Adrenal gland (tissue), 12 donors: ENCODE results near the gene ZIC4. TPM values are rescaled to one million over a fixed set of nuclear protein-coding genes. Genes with fewer than 3 reads are reported as not detected.

ENCODE experiments used
- DNase-seq, 7 donors: peaks; one replicate each; pipeline ENCODE4 v3.0.0-alpha.2; 2019 to 2020
- H3K27ac ChIP-seq, 5 donors: fragments of 200-600 bp; sonication (generic) in 4 of 5; 1 replicate in 3 of 5; 2 replicates in 2 of 5; pipeline versions ENCODE4 v1.5.1 to v1.8.0; 2016 to 2020; ENCODE audit warnings: mild to moderate bottlenecking in 1 of 5
- H3K27me3 ChIP-seq: fragments of 200-600 bp; 2 replicates; pipeline ENCODE4 v1.8.0; 2021
- H3K36me3 ChIP-seq, 2 donors: fragments of 200-600 bp; replicated peaks in 1 of 2; 1 replicate in 1 of 2; 2 replicates in 1 of 2; pipeline versions ENCODE4 v1.5.1 to v1.8.0; 2018 to 2022
- H3K4me1 ChIP-seq, 2 donors: fragments of 200-600 bp; replicated peaks in 1 of 2; 1 replicate in 1 of 2; 2 replicates in 1 of 2; pipeline versions ENCODE4 v1.5.1 to v1.8.0; 2018 to 2021
- H3K4me3 ChIP-seq, 4 donors: fragments of 200-600 bp; sonication (generic) in 3 of 4; one replicate each; pipeline ENCODE4 v1.5.1; 2016 to 2018
- H3K9me3 ChIP-seq, 3 donors: fragments of 200-600 bp; sonication (generic) in 1 of 3; replicated peaks in 1 of 3; 1 replicate in 2 of 3; 2 replicates in 1 of 3; pipeline versions ENCODE4 v1.5.1 to v1.8.0; 2016 to 2021
- CTCF ChIP-seq, 6 experiments: fragments of 450-650 bp in 4 of 6; fragments of 200-600 bp in 2 of 6; sonication (generic) in 1 of 6; IDR thresholded peaks; 1 replicate in 5 of 6; 2 replicates in 1 of 6; pipeline versions ENCODE4 v1.5.1 to v1.8.0; 2016 to 2021; ENCODE audit warnings: antibody characterized with exemption in 6 of 6, mild to moderate bottlenecking in 2 of 6, moderate library complexity in 1 of 6
- POLR2A ChIP-seq, 2 donors: fragments of 450-650 bp; IDR thresholded peaks; one replicate each; pipeline ENCODE4 v1.6.1; 2017; ENCODE audit warnings: antibody characterized with exemption in 2 of 2, mild to moderate bottlenecking in 2 of 2, moderate library complexity in 1 of 2
- WGBS, 4 donors: extraction: QIAGEN DNeasy Blood & Tissue Kit in 2 of 4; methylation state at CpG; one replicate each; pipeline versions ENCODE4 v1.1.5 to v1.1.7; 2013 to 2017; 5-methylcytosine and 5-hydroxymethylcytosine counted together
- intact Hi-C, 2 donors: fragments of 100-400 bp; cut with DNase I; formaldehyde crosslinking; loops; one replicate each; pipeline versions ENCODE4 v1.14.1 to v1.15.0; 2022 to 2023
- polyA plus RNA-seq, 3 donors: library from polyadenylated mRNA; stranded (reverse); fragments of 200-250 nt in 2 of 3; fragments of 350-450 nt in 1 of 3; fragmentation: Illumina TruSeq in 1 of 3; extraction: RNeasy Lipid Tissue Mini Kit (QIAGEN cat#74804) in 1 of 3; gene quantifications; one replicate each; pipeline ENCODE4 v1.2.3, GENCODE V29; 2013 to 2014
- total RNA-seq, 9 donors: library from RNA; depleted of rRNA in 4 of 9; stranded (reverse); fragments of >200 nt in 4 of 9; fragments of 120-200 nt in 1 of 9; fragmentation: NEBNext Ultra II Directional in 1 of 9; extraction: Animal tissue kit (Norgen Biotek cat#: 25700) in 1 of 9; gene quantifications; one replicate each; pipeline versions ENCODE4 v1.1.0 to v1.2.4, GENCODE V29; 2013 to 2023
- donor health status: healthy with polysubstance abuse.
- donor health status: Bipolar disorder and iron deficiency.
- donor health status: DM: yes; HTN: yes; CAD: no.
- donor health status: DM: no; HTN: no; CAD: no.
- donor health status: DM: no; HTN: no; CAD: no.
- donor health status: DM: yes; HTN: yes; CAD: no.

Gene ZIC4
- total and polyA plus RNA-seq, 12 donors: 0.07 TPM; not detected in 11

- Histone ChIP-seq H3K9me3 (no peaks in the 10 kb centered on the region), H3K36me3 (no peaks in the 10 kb centered on the region), H3K4me1 (no peaks in the 10 kb centered on the region), H3K4me3 (no peak overlapping the region), H3K27ac (no peak overlapping the region), H3K27me3 (peaks cover 82% of the 10 kb centered on the region)
- WGBS, 4 donors: 22 to 37% (median 27%) methylated on average over 1 of the region's 1 CpG
- DNase-seq: no peak
- TF ChIP-seq POLR2A (IDR thresholded peaks at IDR 0.05): no peak
- TF ChIP-seq CTCF (IDR thresholded peaks at IDR 0.05): no peak
- intact Hi-C loops: no loop called here
These were observed 19.1 kb upstream of the ZIC4 start for GRCh38 chr3:147425388-147425850.

- DNase-seq: no peak
- no peaks in the 10 kb centered on the region for H3K9me3 ChIP-seq
- no peak overlapping the region for H3K4me3 ChIP-seq
- no peak overlapping the region for H3K27ac ChIP-seq
- intact Hi-C loops: no loop called here
- H3K27me3 ChIP-seq: peaks cover 88% of the 10 kb centered on the region
- H3K4me1 ChIP-seq: no peaks in the 10 kb centered on the region
- H3K36me3 ChIP-seq: no peaks in the 10 kb centered on the region
- TF ChIP-seq POLR2A (IDR thresholded peaks at IDR 0.05) (no peak), CTCF (IDR thresholded peaks at IDR 0.05) (no peak)
- WGBS, 4 donors: 10 to 28% (median 14%) methylated on average over 11 to 14 of the region's 14 CpGs
These were observed 18.4 kb upstream of the ZIC4 start for GRCh38 chr3:147424581-147425387.

- intact Hi-C loops: no loop called here
- Histone ChIP-seq H3K4me3 (no peak overlapping the region), H3K27ac (no peak overlapping the region), H3K4me1 (peaks cover 0 to 7% of the 10 kb centered on the region in 2 donors), H3K9me3 (no peaks in the 10 kb centered on the region), H3K36me3 (no peaks in the 10 kb centered on the region), H3K27me3 (peaks cover 96% of the 10 kb centered on the region)
- no peak for DNase-seq
- no peak for TF ChIP-seq POLR2A (IDR thresholded peaks at IDR 0.05)
- WGBS, 4 donors: 7 to 13% (median 11%) methylated on average over 20 to 33 of the region's 33 CpGs
These were observed 17.6 kb upstream of the ZIC4 start for GRCh38 chr3:147423798-147424580.

- Histone ChIP-seq H3K27me3 (peaks cover 96% of the 10 kb centered on the region), H3K27ac (no peak overlapping the region), H3K4me3 (no peak overlapping the region), H3K36me3 (no peaks in the 10 kb centered on the region), H3K4me1 (peaks cover 0 to 10% of the 10 kb centered on the region in 2 donors), H3K9me3 (no peaks in the 10 kb centered on the region)
- intact Hi-C loops: no loop called here
- no peak for DNase-seq
- WGBS, 4 donors: 2 to 11% (median 5%) methylated on average over 3 of the region's 3 CpGs
- TF ChIP-seq CTCF (IDR thresholded peaks at IDR 0.05) (no peak), POLR2A (IDR thresholded peaks at IDR 0.05) (no peak)
These were observed 17.1 kb upstream of the ZIC4 start for GRCh38 chr3:147423537-147423797.
